Frontal cortex (tissue), 4 donors: ENCODE measurements around the gene STAG1. TPM values are rescaled to one million over a fixed set of nuclear protein-coding genes. Genes with fewer than 3 reads are reported as not detected.
"Not testable (repeated sequence)": the region's sequence is repeated elsewhere in the genome, so short reads cannot be mapped to it uniquely, and the experiment has no call there.

ENCODE experiments used
- DNase-seq, 2 donors: peaks; one replicate each; pipeline ENCODE4 v3.0.0; 2012; ENCODE audit warnings: low spot score in 2 of 2
- FAIRE-seq: peaks from 2 replicates; lab custom pipeline; 2012; peaks lifted over from hg19 to GRCh38; lab: Jason Lieb, UNC
- total RNA-seq: library from RNA; depleted of rRNA; stranded (reverse); fragments of >200 nt; gene quantifications from one replicate; pipeline ENCODE4 v1.2.3, GENCODE V29; 2014
- donor health status: control.
- donor health status: control.
- donor health status: control.

STAG1 gene
- total RNA-seq, 1 donor from 2014 or later: 92.5 TPM

DNA sequence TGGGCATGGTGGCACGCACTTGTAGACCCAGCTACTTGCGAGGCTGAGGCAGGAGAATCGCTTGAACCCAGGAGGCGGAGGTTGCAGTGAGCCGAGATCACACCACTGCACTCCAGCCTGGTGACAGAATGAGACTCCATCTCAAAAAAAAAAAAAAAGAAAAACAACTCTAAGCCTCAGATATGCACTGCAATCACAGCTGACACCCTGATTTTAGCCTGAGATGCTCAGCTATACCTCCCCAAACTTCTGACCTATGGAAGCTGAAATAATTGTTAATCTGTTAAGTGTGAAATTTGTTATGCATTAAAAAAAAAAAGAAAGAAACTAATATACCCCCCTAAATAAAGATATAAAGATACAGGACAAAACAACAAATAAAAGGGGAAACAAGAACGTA lies 2.6 kb downstream of the STAG1 start:
- FAIRE-seq, DNase-seq: not testable (repeated sequence)

DNA sequence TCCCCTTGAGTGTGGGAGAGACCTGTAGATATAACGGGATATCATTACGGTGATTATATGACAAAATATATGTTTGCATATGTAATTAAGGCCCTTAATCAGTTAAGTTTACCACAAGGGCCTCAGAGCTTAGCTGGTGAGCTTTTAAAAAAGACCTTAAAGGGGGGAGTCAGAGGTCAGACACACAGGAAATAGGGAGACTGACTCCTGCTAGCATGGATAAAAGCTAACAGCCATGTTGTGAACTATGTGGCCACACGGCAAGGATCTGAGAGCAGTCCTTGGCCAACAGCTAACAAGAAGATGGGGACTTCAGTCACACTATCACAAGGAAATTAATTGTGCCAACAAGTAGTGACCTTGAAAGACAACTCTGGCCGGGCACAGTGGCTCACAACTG lies 3.1 kb downstream of the STAG1 start:
- no peak for DNase-seq
- no peak for FAIRE-seq

- FAIRE-seq (no peak), DNase-seq (no peak)
Observed at GRCh38 chr3:136745916-136746315, 6.3 kb downstream of the STAG1 start.

DNA sequence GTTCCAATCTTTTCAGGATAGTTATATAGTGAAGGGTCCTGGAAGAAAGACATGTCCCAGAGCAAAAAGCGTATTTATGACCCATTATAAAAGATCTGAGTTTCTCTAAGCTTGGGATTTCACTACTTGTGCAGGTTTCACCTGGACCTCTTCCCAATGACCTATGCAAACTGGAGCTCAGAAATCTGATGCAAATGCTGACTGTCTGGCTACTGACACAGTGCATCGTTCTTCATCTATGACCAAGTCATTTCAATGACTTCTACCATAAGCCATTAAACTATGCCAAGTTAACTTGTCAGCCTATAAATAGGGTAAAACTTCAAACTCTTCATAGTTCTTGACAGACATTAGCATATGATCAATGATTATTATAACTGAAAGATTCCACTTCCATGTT lies 11.1 kb downstream of the STAG1 start:
- DNase-seq (no peak), FAIRE-seq (no peak)

DNA sequence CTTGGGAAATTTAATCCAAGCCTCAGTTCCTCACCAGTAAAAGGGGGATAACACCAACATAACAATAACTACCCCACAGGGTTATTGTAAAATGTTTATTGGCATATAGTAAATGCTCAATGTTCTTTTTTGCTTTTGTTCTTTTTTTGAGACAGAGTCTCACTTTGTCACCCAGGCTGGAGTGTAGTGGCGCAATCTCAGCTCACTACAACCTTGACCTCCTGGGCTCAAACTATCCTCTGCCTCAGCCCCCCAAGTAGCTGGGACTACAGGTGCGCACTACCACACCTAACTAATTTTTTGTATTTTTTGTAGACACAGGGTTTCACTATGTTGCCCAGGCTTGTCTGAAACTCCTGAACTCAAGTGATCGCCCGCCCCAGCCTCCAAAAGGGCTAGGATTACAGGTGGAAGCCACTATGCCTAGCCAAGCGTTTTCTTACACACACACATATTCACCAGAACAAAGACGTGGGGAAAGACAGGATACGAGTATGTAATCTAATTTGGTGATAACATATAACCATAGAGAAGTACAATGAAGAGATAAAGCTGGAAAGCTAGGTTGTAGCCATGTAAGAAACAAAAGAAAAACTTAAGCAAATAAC lies 11.7 kb downstream of the STAG1 start:
- no peak for FAIRE-seq

GRCh38 chr3:136736950-136737349 lies 15.2 kb downstream of the STAG1 start:
- FAIRE-seq, DNase-seq: not testable (repeated sequence)

More for the DNA sequence above, 11.7 kb downstream of the STAG1 start:
- DNase-seq: no peak

- no peak for FAIRE-seq
Observed at GRCh38 chr3:136735103-136735502, 17.1 kb downstream of the STAG1 start.

DNA sequence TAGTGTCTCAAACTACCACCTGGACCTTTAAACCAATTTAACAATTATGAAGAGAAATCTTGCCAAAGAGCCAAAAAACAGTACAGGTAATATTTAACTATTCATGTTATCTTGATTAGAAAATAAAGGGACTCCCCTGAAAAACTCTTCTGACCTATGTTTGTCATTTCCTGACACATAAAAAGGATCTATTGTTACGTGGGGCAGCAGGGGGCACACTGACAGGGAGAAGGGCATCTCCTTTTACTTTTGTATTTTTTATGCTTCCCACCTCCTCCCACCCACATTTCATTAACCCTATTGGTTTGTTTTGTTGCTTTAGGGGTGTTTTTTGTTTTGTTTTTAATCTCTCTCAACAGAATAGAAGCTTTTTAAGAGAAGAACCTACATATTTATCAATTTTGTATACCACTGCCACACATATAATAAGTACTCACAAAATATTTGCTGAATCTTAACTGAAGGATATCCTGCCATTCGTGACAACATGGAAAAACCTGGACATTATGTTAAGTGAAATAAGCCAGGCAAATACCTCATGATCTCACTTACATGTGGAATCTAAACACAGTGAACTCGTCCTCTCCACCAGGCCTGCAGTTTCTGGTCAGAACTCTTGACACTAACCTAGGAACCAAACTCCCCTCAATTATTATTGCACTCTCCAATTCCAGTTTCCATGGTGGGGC lies 17.7 kb downstream of the STAG1 start:
- FAIRE-seq (no peak), DNase-seq (no peak)

More at GRCh38 chr3:136735103-136735502, 17.1 kb downstream of the STAG1 start:
- no peak for DNase-seq

DNA sequence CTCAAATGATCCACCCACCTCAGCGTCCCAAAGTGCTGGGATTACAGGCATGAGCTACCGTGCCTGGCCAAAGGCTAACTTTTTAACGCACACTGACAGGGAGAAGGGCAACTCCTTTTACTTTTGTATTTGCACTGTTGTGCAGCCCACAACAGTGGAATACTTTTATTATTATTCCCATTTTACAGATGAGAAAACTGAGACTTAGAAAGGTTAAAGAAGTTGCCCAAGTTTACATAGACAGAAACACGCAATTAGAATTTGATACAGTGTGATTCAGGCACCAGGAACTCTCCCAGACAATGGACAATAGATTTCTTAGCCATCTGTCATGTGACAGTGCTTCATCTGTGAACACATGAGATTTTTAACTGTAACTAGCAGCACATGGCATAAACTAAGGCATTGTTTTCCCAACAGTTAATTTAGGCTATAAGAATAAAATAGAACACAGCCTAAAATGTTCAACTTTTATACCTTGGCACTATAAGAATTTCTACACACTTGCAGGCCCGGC lies 18.8 kb downstream of the STAG1 start:
- no peak for FAIRE-seq

DNA sequence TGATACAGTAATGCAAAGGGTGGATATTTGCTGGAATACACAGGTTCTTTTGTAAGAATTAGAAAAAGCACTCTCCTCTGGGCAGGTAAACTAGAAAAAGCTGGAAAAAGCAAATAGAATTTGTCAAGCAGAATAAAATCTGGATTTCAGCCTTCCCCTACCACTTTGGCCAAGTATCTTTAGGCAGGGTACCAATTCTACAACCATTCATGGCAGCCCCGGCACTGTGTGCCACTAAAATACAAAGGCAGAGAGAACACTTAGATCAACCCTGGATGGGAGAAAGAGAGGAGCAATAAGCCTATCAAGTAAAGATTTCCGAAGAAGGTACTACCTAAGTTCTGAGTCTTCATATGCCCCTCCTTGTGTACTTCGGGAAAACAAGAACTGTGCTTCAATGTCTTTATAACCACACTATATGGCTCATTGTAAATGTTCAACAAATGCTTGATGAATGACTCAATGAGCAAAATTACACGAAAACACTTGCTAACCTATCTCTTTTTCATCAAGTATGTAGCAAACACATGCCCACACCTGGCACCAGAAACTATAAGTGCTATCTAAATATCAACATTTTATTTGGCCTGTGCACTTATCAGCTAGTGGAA lies 20.8 kb downstream of the STAG1 start:
- FAIRE-seq: no peak
- no peak for DNase-seq

More for the DNA sequence above, 18.8 kb downstream of the STAG1 start:
- DNase-seq: no peak

GRCh38 chr3:136730595-136731273 lies 21.4 kb downstream of the STAG1 start:
- DNase-seq (no peak), FAIRE-seq (no peak)

GRCh38 chr3:136728918-136729317 lies 23.3 kb downstream of the STAG1 start:
- no peak for FAIRE-seq
- DNase-seq: no peak

- no peak for FAIRE-seq
- no peak for DNase-seq
Observed at GRCh38 chr3:136728473-136728872, 23.7 kb downstream of the STAG1 start.

DNA sequence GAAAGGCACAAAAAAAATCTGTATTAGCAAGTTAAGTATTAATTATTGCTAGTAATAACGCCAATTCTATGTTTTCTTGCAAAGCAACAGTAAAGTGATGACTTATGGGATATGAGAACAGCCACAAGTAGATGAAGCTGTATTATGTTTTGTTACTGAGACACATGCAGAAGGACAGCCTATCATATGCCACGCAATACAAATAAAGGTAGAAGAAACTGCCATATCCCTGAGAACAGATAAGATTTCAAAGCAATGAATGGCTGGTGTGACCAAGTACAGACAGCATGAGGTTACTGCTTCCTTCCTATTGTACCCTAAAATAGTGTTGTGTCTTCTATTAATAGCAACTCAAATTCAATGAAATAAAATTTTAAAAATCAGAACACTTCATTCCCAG lies 26.7 kb downstream of the STAG1 start:
- DNase-seq (no peak), FAIRE-seq (no peak)

DNA sequence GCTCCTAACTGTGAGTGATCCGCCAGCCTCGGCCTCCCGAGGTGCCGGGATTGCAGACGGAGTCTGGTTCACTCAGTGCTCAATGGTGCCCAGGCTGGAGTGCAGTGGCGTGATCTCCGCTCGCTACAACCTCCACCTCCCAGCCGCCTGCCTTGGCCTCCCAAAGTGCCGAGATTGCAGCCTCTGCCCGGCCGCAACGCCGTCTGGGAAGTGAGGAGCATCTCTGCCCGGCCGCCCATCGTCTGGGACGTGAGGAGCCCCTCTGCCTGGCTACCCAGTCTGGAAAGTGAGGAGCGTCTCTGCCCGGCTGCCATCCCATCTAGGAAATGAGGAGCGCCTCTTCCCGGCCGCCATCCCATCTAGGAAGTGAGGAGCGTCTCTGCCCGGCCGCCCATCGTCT lies 29.3 kb downstream of the STAG1 start:
- not testable (repeated sequence) for FAIRE-seq, DNase-seq

- not testable (repeated sequence) for FAIRE-seq, DNase-seq
Observed at GRCh38 chr3:136722399-136722798, 29.8 kb downstream of the STAG1 start.

DNA sequence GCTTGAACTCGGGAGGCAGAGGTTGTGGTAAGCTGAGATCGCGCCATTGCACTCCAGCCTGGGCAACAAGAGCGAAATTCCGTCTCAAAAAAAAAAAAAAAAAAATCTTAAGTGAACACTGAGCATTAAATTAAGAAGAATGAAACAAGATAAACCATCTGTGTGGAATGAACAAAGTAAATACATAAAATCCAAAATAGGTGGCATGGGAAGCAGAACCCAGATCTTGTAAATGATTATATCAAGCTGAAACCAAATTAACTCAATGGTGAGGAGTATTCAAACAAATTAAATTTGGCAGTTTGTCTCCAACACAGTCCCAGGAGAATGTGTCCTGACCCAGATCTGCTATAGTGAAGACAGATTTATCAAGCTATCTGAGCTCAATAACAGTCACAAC lies 32.1 kb downstream of the STAG1 start:
- DNase-seq (no peak), FAIRE-seq (no peak)

DNA sequence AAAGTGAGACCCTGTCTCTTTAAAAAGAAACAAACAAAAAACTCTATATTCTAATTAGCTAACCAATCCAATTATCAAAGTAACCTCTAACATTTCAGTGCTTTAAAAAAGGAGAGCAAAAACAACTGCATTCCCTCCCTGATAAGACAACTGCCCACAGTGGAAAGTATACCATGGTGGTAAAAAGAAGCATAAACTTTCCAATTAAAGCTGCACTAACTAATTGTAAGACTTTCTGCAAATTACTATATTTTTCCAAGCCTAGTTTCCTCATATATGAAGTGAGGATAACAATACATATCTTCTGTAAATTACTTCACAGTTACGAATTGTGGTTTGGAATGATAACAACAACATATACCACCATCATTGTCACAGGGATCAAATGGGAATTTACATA lies 35.5 kb downstream of the STAG1 start:
- DNase-seq (no peak), FAIRE-seq (no peak)

GRCh38 chr3:136714020-136714419 lies 38.2 kb downstream of the STAG1 start:
- DNase-seq (no peak), FAIRE-seq (no peak)

- no peak for FAIRE-seq
Observed at GRCh38 chr3:136712941-136713340, 39.2 kb downstream of the STAG1 start.

More at GRCh38 chr3:136712941-136713340, 39.2 kb downstream of the STAG1 start:
- DNase-seq: no peak
